ENCODE results near the gene MTCH2. TPM values are rescaled to one million over a fixed set of nuclear protein-coding genes. Genes with fewer than 3 reads are reported as not detected.

The MTCH2 gene
- total RNA-seq, 1 experiment from 2014 or later, result 160 TPM

- no peak for ATAC-seq
- Mint-ChIP-seq H3K4me3 (no peak overlapping the region), H3K27ac (peak overlapping the region; percentile 84), H3K9me3 (no peaks in the 10 kb centered on the region), H3K27me3 (ENCODE audit: low read depth) (no peaks in the 10 kb centered on the region), H3K36me3 (peaks cover 8% of the 10 kb centered on the region), H3K4me1 (no peaks in the 10 kb centered on the region)
- TF ChIP-seq ATF6 (CRISPR knock-in tag; IDR thresholded peaks at IDR 0.05) (no peak), HMGXB4 (CRISPR knock-in tag; IDR thresholded peaks at IDR 0.05) (no peak), USF2 (CRISPR knock-in tag; IDR thresholded peaks at IDR 0.05) (no peak), ZMAT4 (CRISPR knock-in tag; IDR thresholded peaks at IDR 0.05) (no peak), PREB (CRISPR knock-in tag; IDR thresholded peaks at IDR 0.05; ENCODE audit: borderline replicate concordance) (no peak)
- ChIA-PET CTCF (interaction anchor here (0.7 kb wide), 1 partner anchor 47 kb away, joined by 3 read pairs; no protein-coding TSS in a partner anchor), POLR2A (no interaction called here)
- no peak for DNase-seq (ENCODE audit: low spot score)
These were observed 27.1 kb downstream of the MTCH2 start for GRCh38 chr11:47615249-47615648.

- DNase-seq (ENCODE audit: low spot score), result no peak
- Mint-ChIP-seq H3K27me3 (ENCODE audit: low read depth) (no peaks in the 10 kb centered on the region), H3K4me1 (no peaks in the 10 kb centered on the region), H3K36me3 (no peaks in the 10 kb centered on the region), H3K27ac (no peak overlapping the region), H3K4me3 (no peak overlapping the region), H3K9me3 (no peaks in the 10 kb centered on the region)
- TF ChIP-seq TEAD4 (CRISPR knock-in tag; IDR thresholded peaks at IDR 0.05), result no peak
- no peak for TF ChIP-seq TEAD1 (CRISPR knock-in tag; IDR thresholded peaks at IDR 0.05)
- TF ChIP-seq ZNF425 (CRISPR knock-in tag; conservative IDR thresholded peaks at IDR 0.05), result no peak
- TF ChIP-seq MLX (CRISPR knock-in tag; IDR thresholded peaks at IDR 0.05), result no peak
- TF ChIP-seq ATF2 (CRISPR knock-in tag; IDR thresholded peaks at IDR 0.05; ENCODE audit: borderline replicate concordance, low read depth), result no peak
- TF ChIP-seq ELF4 (CRISPR knock-in tag; IDR thresholded peaks at IDR 0.05; ENCODE audit: low read depth), result no peak
- no peak for TF ChIP-seq JUN (CRISPR knock-in tag; IDR thresholded peaks at IDR 0.05)
- no peak for TF ChIP-seq ZNF671 (CRISPR knock-in tag; IDR thresholded peaks at IDR 0.05)
- no peak for TF ChIP-seq ERG (CRISPR knock-in tag; IDR thresholded peaks at IDR 0.05)
- ChIA-PET CTCF (no interaction called here), POLR2A (no interaction called here)
- no peak for ATAC-seq
These were observed 31.0 kb downstream of the MTCH2 start for GRCh38 chr11:47611348-47611794.

Measured in WTC11 (cell line).